Choroid plexus epithelial cell (primary cell): ENCODE results near the gene MYT1.

Experiments used
- DNase-seq: peaks from one replicate; pipeline ENCODE4 v3.0.0-alpha.2; 2010; ENCODE audit warnings: low read depth
- H3K4me3 ChIP-seq: 2 replicates; pipeline ENCODE4 v1.5.1; 2011; ENCODE audit warnings: low read depth, mild to moderate bottlenecking, control low read depth, low read length, moderate library complexity
- TF ChIP-seq, protein P1 (sequence below): conservative IDR thresholded peaks from 2 replicates; pipeline ENCODE4 v1.5.1; 2011; ENCODE audit warnings: low read depth, mild to moderate bottlenecking, control low read depth, inconsistent platforms, low read length, moderate library complexity

The MYT1 gene

DNA sequence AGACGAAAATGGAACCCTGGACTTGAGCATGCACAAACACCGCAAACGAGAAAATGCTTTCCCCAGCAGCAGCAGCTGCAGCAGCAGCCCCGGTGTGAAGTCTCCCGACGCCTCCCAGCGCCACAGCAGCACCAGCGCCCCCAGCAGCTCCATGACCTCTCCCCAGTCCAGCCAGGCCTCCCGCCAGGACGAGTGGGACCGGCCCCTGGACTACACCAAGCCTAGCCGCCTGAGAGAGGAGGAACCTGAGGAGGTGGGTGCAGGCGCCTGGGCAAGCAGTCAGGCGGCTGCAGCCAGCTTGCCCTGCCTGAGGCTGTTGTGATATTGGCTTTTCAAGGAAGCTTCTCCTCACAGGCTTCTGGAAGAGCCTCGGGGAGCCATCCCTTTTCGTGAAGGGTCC lies 55.5 kb downstream of the MYT1 start:
- TF ChIP-seq, protein P1, sequence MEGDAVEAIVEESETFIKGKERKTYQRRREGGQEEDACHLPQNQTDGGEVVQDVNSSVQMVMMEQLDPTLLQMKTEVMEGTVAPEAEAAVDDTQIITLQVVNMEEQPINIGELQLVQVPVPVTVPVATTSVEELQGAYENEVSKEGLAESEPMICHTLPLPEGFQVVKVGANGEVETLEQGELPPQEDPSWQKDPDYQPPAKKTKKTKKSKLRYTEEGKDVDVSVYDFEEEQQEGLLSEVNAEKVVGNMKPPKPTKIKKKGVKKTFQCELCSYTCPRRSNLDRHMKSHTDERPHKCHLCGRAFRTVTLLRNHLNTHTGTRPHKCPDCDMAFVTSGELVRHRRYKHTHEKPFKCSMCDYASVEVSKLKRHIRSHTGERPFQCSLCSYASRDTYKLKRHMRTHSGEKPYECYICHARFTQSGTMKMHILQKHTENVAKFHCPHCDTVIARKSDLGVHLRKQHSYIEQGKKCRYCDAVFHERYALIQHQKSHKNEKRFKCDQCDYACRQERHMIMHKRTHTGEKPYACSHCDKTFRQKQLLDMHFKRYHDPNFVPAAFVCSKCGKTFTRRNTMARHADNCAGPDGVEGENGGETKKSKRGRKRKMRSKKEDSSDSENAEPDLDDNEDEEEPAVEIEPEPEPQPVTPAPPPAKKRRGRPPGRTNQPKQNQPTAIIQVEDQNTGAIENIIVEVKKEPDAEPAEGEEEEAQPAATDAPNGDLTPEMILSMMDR: no peak
- DNase-seq: no peak
- H3K4me3 ChIP-seq: no peak overlapping the region

DNA sequence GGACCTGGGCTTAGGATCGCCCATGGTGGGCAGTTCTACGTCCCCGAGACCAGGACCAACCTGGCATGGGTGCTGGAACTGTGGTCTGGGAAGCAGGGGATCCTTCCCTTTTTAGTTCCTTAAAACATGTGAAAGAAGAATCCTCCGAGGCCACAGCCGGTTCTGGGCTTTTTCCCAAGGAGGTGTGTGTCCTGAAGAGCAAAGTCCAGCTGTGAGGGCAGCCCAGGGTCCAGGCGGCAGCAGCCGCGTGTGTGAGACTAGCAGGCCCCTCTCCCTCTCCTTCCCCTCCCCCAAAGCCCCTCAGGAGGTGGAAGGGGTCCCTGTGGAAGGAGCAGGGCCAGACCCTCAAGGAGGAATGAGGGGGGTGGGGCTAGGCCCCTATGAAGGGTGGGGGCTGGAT lies 56.2 kb downstream of the MYT1 start:
- no peak overlapping the region for H3K4me3 ChIP-seq
- DNase-seq: no peak
- TF ChIP-seq, protein P1: no peak

DNA sequence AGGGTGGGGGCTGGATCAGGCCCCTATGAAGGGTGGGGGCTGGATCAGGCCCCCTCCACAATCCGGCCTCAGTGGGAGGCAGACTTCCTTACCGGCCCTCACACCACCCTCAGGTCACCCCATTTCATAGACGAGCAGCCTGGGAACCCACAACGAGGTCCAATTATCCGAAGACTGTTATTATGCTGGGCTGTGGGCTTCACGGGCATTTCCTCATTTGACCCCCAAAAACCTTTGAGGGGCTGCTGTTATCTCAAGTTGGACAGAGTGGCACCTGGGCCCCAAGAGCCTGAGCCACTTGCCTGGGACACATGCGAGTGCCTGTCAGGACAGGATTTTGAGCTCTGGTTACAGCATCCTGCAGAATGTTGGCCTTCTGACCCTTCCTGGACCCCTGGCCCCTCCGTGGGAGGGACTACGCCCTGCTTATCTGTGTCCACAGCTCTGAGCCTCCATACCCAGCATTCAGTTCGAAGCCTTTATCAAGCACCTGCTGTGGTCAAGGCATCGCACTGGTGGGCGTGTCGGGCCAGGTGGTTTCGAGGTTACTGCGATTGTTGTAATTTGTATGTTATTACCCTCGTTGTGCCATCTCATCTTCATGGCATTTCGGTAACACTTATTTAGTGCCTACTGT lies 56.8 kb downstream of the MYT1 start:
- no peak overlapping the region for H3K4me3 ChIP-seq
- no peak for DNase-seq
- TF ChIP-seq, protein P1: no peak

DNA sequence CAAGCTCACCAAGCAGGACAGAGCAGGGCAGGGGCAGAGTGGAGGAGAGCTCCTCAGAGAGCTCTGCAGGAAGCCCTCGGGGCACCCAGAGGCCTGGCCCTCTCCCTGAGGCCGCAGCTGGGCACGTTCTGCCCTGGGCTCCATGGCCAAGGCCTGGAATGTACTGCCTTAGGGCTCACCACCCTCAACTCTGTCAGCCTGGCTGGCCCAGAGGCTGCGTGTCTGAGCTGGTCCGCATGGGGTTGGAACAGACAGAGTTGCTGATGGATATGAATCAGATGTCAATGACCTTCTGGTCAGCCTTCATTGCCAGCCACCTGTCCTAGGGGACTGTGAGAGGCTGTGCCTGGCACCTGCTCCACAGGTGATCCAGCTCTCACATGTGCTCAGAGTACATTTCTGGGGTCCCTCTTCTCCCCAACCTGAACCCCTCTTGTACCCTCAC lies 58.1 kb downstream of the MYT1 start:
- DNase-seq: peak; percentile 55
- TF ChIP-seq, protein P1: no peak

GRCh38 chr20:64222851-64223525 lies 58.7 kb downstream of the MYT1 start:
- DNase-seq: no peak
- TF ChIP-seq, protein P1: no peak
- no peak overlapping the region for H3K4me3 ChIP-seq

More for the DNA sequence above, 58.1 kb downstream of the MYT1 start:
- no peak overlapping the region for H3K4me3 ChIP-seq

GRCh38 chr20:64223526-64224067 lies 59.3 kb downstream of the MYT1 start:
- TF ChIP-seq, protein P1: peak; percentile 61
- no peak overlapping the region for H3K4me3 ChIP-seq
- DNase-seq: peak; percentile 50
